Measurements from ENCODE around the gene PDE10A. TPM values are rescaled to one million over a fixed set of nuclear protein-coding genes. Genes with fewer than 3 reads are reported as not detected.

The PDE10A gene
- total and polyA plus RNA-seq, 4 donors: 1.0 to 6.2 (median 3.0) TPM

- Histone ChIP-seq H3K4me1 (ENCODE audit: control insufficient read depth in 5 of 5, insufficient read depth in 5 of 5, low read length in 5 of 5) (peaks cover 0 to 3% (median 0%) of the 10 kb centered on the region in 5 donors), H3K36me3 (ENCODE audit: control insufficient read depth in 4 of 4, insufficient read depth in 4 of 4, low read length in 4 of 4) (no peaks in the 10 kb centered on the region), H3K9me3 (ENCODE audit: control insufficient read depth in 4 of 4, insufficient read depth in 3 of 4, low read length in 3 of 4) (peaks cover 0 to 1% (median 0%) of the 10 kb centered on the region in 4 donors), H3K27ac (ENCODE audit: low read depth in 1 of 2, low read length in 1 of 2) (no peak overlapping the region), H3K4me3 (no peak overlapping the region), H3K27me3 (ENCODE audit: control insufficient read depth in 3 of 3, insufficient read depth in 3 of 3, low read length in 2 of 3) (peaks cover 0 to 9% (median 0%) of the 10 kb centered on the region in 3 donors), H3K9ac (ENCODE audit: insufficient read depth in 1 of 2, low read length in 2 of 2) (no peak overlapping the region)
- ATAC-seq (ENCODE audit: insufficient read depth, low FRiP score): no peak
- DNase-seq: no peak
- 80 to 85% methylated on average over 4 of the region's 4 CpGs for WGBS, 2 donors
- no peak for TF ChIP-seq CTCF (IDR thresholded peaks at IDR 0.05; ENCODE audit: control extremely low read depth, extremely low read depth)
These were observed 15.9 kb upstream of the PDE10A start for GRCh38 chr6:165678904-165679303.

GRCh38 chr6:165678429-165678828, 15.4 kb upstream of the PDE10A start:
- peaks cover 0 to 3% (median 0%) of the 10 kb centered on the region in 5 donors for H3K4me1 ChIP-seq (ENCODE audit: control insufficient read depth in 5 of 5, insufficient read depth in 5 of 5, low read length in 5 of 5)
- no peak overlapping the region for H3K27ac ChIP-seq (ENCODE audit: low read depth in 1 of 2, low read length in 1 of 2)
- H3K9me3 ChIP-seq (ENCODE audit: control insufficient read depth in 4 of 4, insufficient read depth in 3 of 4, low read length in 3 of 4): peaks cover 0 to 1% (median 0%) of the 10 kb centered on the region in 4 donors
- no peak for DNase-seq
- no peak overlapping the region for H3K4me3 ChIP-seq
- ATAC-seq (ENCODE audit: insufficient read depth, low FRiP score): no peak
- no peak for TF ChIP-seq CTCF (IDR thresholded peaks at IDR 0.05; ENCODE audit: control extremely low read depth, extremely low read depth)
- H3K27me3 ChIP-seq (ENCODE audit: control insufficient read depth in 3 of 3, insufficient read depth in 3 of 3, low read length in 2 of 3): peaks cover 0 to 9% (median 0%) of the 10 kb centered on the region in 3 donors
- no peaks in the 10 kb centered on the region for H3K36me3 ChIP-seq (ENCODE audit: control insufficient read depth in 4 of 4, insufficient read depth in 4 of 4, low read length in 4 of 4)
- H3K9ac ChIP-seq (ENCODE audit: insufficient read depth in 1 of 2, low read length in 2 of 2): no peak overlapping the region
- WGBS, 2 donors: 84 to 87% methylated on average over 10 of the region's 10 CpGs

GRCh38 chr6:165677091-165677490, 14.1 kb upstream of the PDE10A start:
- Histone ChIP-seq H3K4me3 (no peak overlapping the region), H3K4me1 (ENCODE audit: control insufficient read depth in 5 of 5, insufficient read depth in 5 of 5, low read length in 5 of 5) (peaks cover 0 to 3% (median 0%) of the 10 kb centered on the region in 5 donors), H3K9ac (ENCODE audit: insufficient read depth in 1 of 2, low read length in 2 of 2) (no peak overlapping the region), H3K36me3 (ENCODE audit: control insufficient read depth in 4 of 4, insufficient read depth in 4 of 4, low read length in 4 of 4) (no peaks in the 10 kb centered on the region), H3K27ac (ENCODE audit: low read depth in 1 of 2, low read length in 1 of 2) (no peak overlapping the region), H3K9me3 (ENCODE audit: control insufficient read depth in 4 of 4, insufficient read depth in 3 of 4, low read length in 3 of 4) (peaks cover 0 to 1% (median 0%) of the 10 kb centered on the region in 4 donors), H3K27me3 (ENCODE audit: control insufficient read depth in 3 of 3, insufficient read depth in 3 of 3, low read length in 2 of 3) (peaks cover 0 to 9% (median 0%) of the 10 kb centered on the region in 3 donors)
- no peak for TF ChIP-seq CTCF (IDR thresholded peaks at IDR 0.05; ENCODE audit: control extremely low read depth, extremely low read depth)
- ATAC-seq (ENCODE audit: insufficient read depth, low FRiP score) (no peak), DNase-seq (no peak)
- WGBS, 2 donors: 90 to 96% methylated on average over 6 of the region's 6 CpGs
